Measurements from ENCODE around the gene ITPR3. TPM values are rescaled to one million over a fixed set of nuclear protein-coding genes. Genes with fewer than 3 reads are reported as not detected.

Gene ITPR3

DNA sequence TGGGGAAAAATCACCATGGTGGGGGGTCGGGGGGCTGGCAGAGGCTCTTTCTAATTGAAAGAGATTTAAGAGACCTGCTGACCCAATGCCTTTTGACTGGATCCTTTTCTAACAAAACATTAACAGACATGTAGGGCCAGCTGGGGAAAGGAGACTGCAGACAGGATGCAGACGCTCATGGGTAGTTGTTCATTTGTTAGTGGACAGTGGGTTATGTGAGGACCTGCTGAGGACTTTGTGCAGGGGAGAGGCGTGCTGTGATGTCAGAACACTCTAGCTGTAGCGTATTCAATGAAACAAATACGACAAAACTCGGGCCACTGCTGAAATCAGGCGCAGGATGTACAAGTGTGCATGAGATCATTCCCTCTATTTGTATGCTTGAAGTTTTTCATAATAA is 124.4 kb downstream of the ITPR3 start:
- Histone ChIP-seq H3K9me3 (replicated peaks in 1 of 2; ENCODE audit: control insufficient read depth in 2 of 2, insufficient read depth in 1 of 2, low read depth in 1 of 2, low read length in 2 of 2) (no peaks in the 10 kb centered on the region), H3K27ac (replicated peaks; ENCODE audit: low read length) (peak overlapping the region; percentile 68), H3K23ac (ENCODE audit: low read depth, low read length, poor library complexity) (no peak overlapping the region), H3K9ac (ENCODE audit: low read depth, low read length, poor library complexity) (no peak overlapping the region), H3K36me3 (replicated peaks in 1 of 2; ENCODE audit: control insufficient read depth in 2 of 2, insufficient read depth in 2 of 2, low read length in 2 of 2) (no peaks in the 10 kb centered on the region), H3K27me3 (ENCODE audit: control insufficient read depth in 3 of 3, insufficient read depth in 3 of 3, low read depth in 1 of 3, low read length in 3 of 3) (peaks cover 0 to 4% (median 2%) of the 10 kb centered on the region in 3 experiments), H2AK5ac (ENCODE audit: low read depth, low read length) (no peak overlapping the region), H2BK15ac (ENCODE audit: low read length) (no peak overlapping the region), H3K18ac (ENCODE audit: low read length) (no peak overlapping the region), H3K4me2 (ENCODE audit: insufficient read depth, low read length, poor library complexity, severe bottlenecking) (no peak overlapping the region), H3K14ac (ENCODE audit: low read length) (peak overlapping the region; percentile 31), H3K79me1 (ENCODE audit: low read depth, low read length) (no peaks in the 10 kb centered on the region), H2BK5ac (ENCODE audit: low read length) (peak overlapping the region; percentile 96), H2BK120ac (ENCODE audit: low read depth, low read length) (no peak overlapping the region), H3K4me3 (ENCODE audit: low read length in 2 of 2) (peak overlapping the region in 1 of 2 donors; percentile 12), H4K8ac (ENCODE audit: low read depth, low read length) (no peak overlapping the region), H3K4ac (ENCODE audit: low read length) (no peak overlapping the region), H3K4me1 (ENCODE audit: control insufficient read depth in 2 of 2, insufficient read depth in 1 of 2, low read depth in 1 of 2, low read length in 2 of 2) (peaks cover 44 to 52% of the 10 kb centered on the region in 2 donors), H2AFZ (ENCODE audit: low read length) (peak overlapping the region; percentile 85), H2BK12ac (ENCODE audit: low read length) (peak overlapping the region; percentile 63), H4K91ac (ENCODE audit: low read depth, low read length, poor library complexity) (no peak overlapping the region)
- DNase-seq (ENCODE audit: low spot score), result no peak
- no CpG with 5 or more reads among the region's 7 CpGs for WGBS, 2 donors (ENCODE audit: extremely low coverage in 2 of 2, insufficient read length in 2 of 2, insufficient replicate concordance in 1 of 2)

Small RNA genes lying within 50 kb of the gene (small RNA-seq; reads per million reads assigned to genes)
- not detected for gene MIR3934 (ENCODE audit: insufficient read depth)

All from neuronal stem cell (in vitro differentiated cells).